ENCODE measurements around the gene HSDL2. TPM values are rescaled to one million over a fixed set of nuclear protein-coding genes. Genes with fewer than 3 reads are reported as not detected.

Gene HSDL2
- polyA plus RNA-seq, 1 of the 3 experiments (the other 2 are of a cell fraction), result 14.4 TPM

GRCh38 chr9:112408819-112409218, 28.9 kb downstream of the HSDL2 start:
- H3K9ac ChIP-seq, result no peak overlapping the region
- H3K27me3 ChIP-seq (ENCODE audit: insufficient read depth), result no peaks in the 10 kb centered on the region
- no peaks in the 10 kb centered on the region for H3K79me2 ChIP-seq (ENCODE audit: insufficient read depth)
- WGBS (ENCODE audit: low lambda C conversion rate), result 92% methylated on average over 4 of the region's 4 CpGs
- TF ChIP-seq TEAD4 (IDR thresholded peaks at IDR 0.05; ENCODE audit: borderline replicate concordance, insufficient read depth) (no peak), CTCF (IDR thresholded peaks at IDR 0.05) (no peak), TAF1 (IDR thresholded peaks at IDR 0.05; ENCODE audit: borderline replicate concordance, low read depth, low read length) (no peak), FOXM1 (IDR thresholded peaks at IDR 0.05; ENCODE audit: low read depth) (no peak), GABPA (IDR thresholded peaks at IDR 0.05; ENCODE audit: low read depth) (no peak), ZBTB33 (IDR thresholded peaks at IDR 0.05; ENCODE audit: borderline replicate concordance, low read depth) (no peak)
- TF ChIP-seq, protein P1, sequence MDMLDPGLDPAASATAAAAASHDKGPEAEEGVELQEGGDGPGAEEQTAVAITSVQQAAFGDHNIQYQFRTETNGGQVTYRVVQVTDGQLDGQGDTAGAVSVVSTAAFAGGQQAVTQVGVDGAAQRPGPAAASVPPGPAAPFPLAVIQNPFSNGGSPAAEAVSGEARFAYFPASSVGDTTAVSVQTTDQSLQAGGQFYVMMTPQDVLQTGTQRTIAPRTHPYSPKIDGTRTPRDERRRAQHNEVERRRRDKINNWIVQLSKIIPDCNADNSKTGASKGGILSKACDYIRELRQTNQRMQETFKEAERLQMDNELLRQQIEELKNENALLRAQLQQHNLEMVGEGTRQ (IDR thresholded peaks at IDR 0.05; ENCODE audit: borderline replicate concordance, low read depth, low read length), result no peak
- CTCF ChIA-PET, result no interaction called here
- H3K9me3 ChIP-seq, result no peaks in the 10 kb centered on the region
- H3K9me2 ChIP-seq, result no peaks in the 10 kb centered on the region
- no peaks in the 10 kb centered on the region for H3F3A ChIP-seq (replicated peaks; ENCODE audit: insufficient read depth)
- H3K27ac ChIP-seq (ENCODE audit: low read depth in 2 of 2, low read length in 1 of 2), result no peak overlapping the region
- H3K4me2 ChIP-seq, result no peak overlapping the region
- POLR2A ChIA-PET, result no interaction called here
- no peak overlapping the region for H2AFZ ChIP-seq (ENCODE audit: low read depth)
- no peaks in the 10 kb centered on the region for H3K4me1 ChIP-seq (ENCODE audit: control insufficient read depth in 1 of 2, insufficient read depth in 2 of 2, low read depth in 1 of 2, low read length in 1 of 2)
- H4K20me1 ChIP-seq (ENCODE audit: insufficient read depth), result no peaks in the 10 kb centered on the region
- peaks cover 9 to 20% of the 10 kb centered on the region in 2 experiments for H3K36me3 ChIP-seq (replicated peaks in 1 of 2; ENCODE audit: control insufficient read depth in 1 of 2, insufficient read depth in 2 of 2, low read length in 1 of 2)
- H3K4me3 ChIP-seq (ENCODE audit: low read depth in 2 of 2, low read length in 1 of 2), result no peak overlapping the region
- DNase-seq, result no peak

DNA sequence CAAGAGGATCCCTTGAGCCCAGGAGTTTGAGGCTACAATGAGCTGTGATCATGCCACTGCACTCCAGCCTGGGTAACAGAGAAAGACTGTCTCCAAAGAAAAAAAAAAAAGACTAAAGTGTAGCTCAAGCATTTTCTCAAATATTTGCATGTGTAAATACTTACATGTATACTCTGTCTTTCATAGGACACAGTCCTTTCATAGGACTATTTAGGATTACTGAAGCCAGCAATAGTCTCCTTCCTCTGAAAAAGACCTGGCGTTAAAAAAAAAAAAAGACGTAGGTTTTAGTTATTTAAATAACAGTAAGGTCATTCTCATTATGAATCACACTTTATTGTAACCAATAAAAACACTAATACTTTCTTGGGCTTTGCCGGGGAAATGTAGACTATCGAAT, 29.9 kb downstream of the HSDL2 start:
- H3K36me3 ChIP-seq (replicated peaks in 1 of 2; ENCODE audit: control insufficient read depth in 1 of 2, insufficient read depth in 2 of 2, low read length in 1 of 2), result peaks cover 9 to 21% of the 10 kb centered on the region in 2 experiments
- ChIA-PET POLR2A (no interaction called here), CTCF (no interaction called here)
- H3K4me3 ChIP-seq (ENCODE audit: low read depth in 2 of 2, low read length in 1 of 2), result no peak overlapping the region
- no peak overlapping the region for H3K27ac ChIP-seq (ENCODE audit: low read depth in 2 of 2, low read length in 1 of 2)
- no peaks in the 10 kb centered on the region for H3K79me2 ChIP-seq (ENCODE audit: insufficient read depth)
- WGBS (ENCODE audit: low lambda C conversion rate), result 95% methylated on average over 4 of the region's 4 CpGs
- H3K27me3 ChIP-seq (ENCODE audit: insufficient read depth), result no peaks in the 10 kb centered on the region
- H3K9ac ChIP-seq, result no peak overlapping the region
- no peaks in the 10 kb centered on the region for H3K9me2 ChIP-seq
- no peak overlapping the region for H3K4me2 ChIP-seq
- H4K20me1 ChIP-seq (ENCODE audit: insufficient read depth), result no peaks in the 10 kb centered on the region
- H3K9me3 ChIP-seq, result no peaks in the 10 kb centered on the region
- H3K4me1 ChIP-seq (ENCODE audit: control insufficient read depth in 1 of 2, insufficient read depth in 2 of 2, low read depth in 1 of 2, low read length in 1 of 2), result no peaks in the 10 kb centered on the region
- H2AFZ ChIP-seq (ENCODE audit: low read depth), result no peak overlapping the region
- H3F3A ChIP-seq (replicated peaks; ENCODE audit: insufficient read depth), result no peaks in the 10 kb centered on the region
- DNase-seq, result no peak
- TF ChIP-seq NRF1 (IDR thresholded peaks at IDR 0.05; ENCODE audit: low read depth, low read length) (no peak), TEAD4 (IDR thresholded peaks at IDR 0.05; ENCODE audit: borderline replicate concordance, insufficient read depth) (no peak), POLR2AphosphoS5 (IDR thresholded peaks at IDR 0.05; ENCODE audit: low read depth, low read length) (no peak), RXRA (IDR thresholded peaks at IDR 0.05; ENCODE audit: borderline replicate concordance, low read depth) (no peak), CHD2 (IDR thresholded peaks at IDR 0.05; ENCODE audit: low read length, partially characterized antibody) (no peak), MEF2A (IDR thresholded peaks at IDR 0.05; ENCODE audit: borderline replicate concordance, low read depth) (no peak), ELF1 (IDR thresholded peaks at IDR 0.05) (no peak), TCF12 (IDR thresholded peaks at IDR 0.05) (no peak), RFX5 (IDR thresholded peaks at IDR 0.05; ENCODE audit: low read length) (no peak), REST (IDR thresholded peaks at IDR 0.05; ENCODE audit: low read depth, low read length) (no peak), MXI1 (IDR thresholded peaks at IDR 0.05; ENCODE audit: low read depth, low read length) (no peak), SMC3 (IDR thresholded peaks at IDR 0.05; ENCODE audit: low read depth, low read length) (no peak), RAD21 (IDR thresholded peaks at IDR 0.05; ENCODE audit: low read length) (no peak), RCOR1 (IDR thresholded peaks at IDR 0.05; ENCODE audit: low read length) (no peak)
- TF ChIP-seq, protein P2, sequence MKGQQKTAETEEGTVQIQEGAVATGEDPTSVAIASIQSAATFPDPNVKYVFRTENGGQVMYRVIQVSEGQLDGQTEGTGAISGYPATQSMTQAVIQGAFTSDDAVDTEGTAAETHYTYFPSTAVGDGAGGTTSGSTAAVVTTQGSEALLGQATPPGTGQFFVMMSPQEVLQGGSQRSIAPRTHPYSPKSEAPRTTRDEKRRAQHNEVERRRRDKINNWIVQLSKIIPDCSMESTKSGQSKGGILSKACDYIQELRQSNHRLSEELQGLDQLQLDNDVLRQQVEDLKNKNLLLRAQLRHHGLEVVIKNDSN (IDR thresholded peaks at IDR 0.05; ENCODE audit: borderline replicate concordance, low read depth), result no peak
